Astrocyte (in vitro differentiated cells and primary cell): ENCODE data around the gene AMMECR1. TPM values are rescaled to one million over a fixed set of nuclear protein-coding genes. Genes with fewer than 3 reads are reported as not detected.

ENCODE experiments used
- DNase-seq: peaks from one replicate; pipeline ENCODE4 v3.0.0-alpha.2; 2010; ENCODE audit warnings: low read depth
- FAIRE-seq: peaks from 2 replicates; lab custom pipeline; 2011; peaks lifted over from hg19 to GRCh38; lab: Jason Lieb, UNC
- H2AFZ ChIP-seq: 2 replicates; pipeline ENCODE4 v1.6.0; 2012; ENCODE audit warnings: low read depth, low read length, inconsistent platforms
- H3K27ac ChIP-seq: 2 replicates; pipeline ENCODE4 v1.5.1; 2011; ENCODE audit warnings: low read depth, low read length, inconsistent platforms
- H3K27me3 ChIP-seq: 2 replicates; pipeline ENCODE4 v1.6.0; 2011; ENCODE audit warnings: low read length, inconsistent platforms; ENCODE audit not compliant: insufficient read depth
- H3K36me3 ChIP-seq: 2 replicates; pipeline ENCODE4 v1.5.1; 2011; ENCODE audit warnings: low read length, inconsistent platforms; ENCODE audit not compliant: insufficient read depth
- H3K4me1 ChIP-seq: 2 replicates; pipeline ENCODE4 v1.5.1; 2011; ENCODE audit warnings: low read length, inconsistent platforms; ENCODE audit not compliant: insufficient read depth
- H3K4me2 ChIP-seq: 2 replicates; pipeline ENCODE4 v1.6.0; 2012; ENCODE audit warnings: low read length, inconsistent platforms
- H3K4me3 ChIP-seq: 2 replicates; pipeline ENCODE4 v1.5.1; 2011; ENCODE audit warnings: low read depth, mild to moderate bottlenecking, low read length, inconsistent platforms; ENCODE audit not compliant: insufficient read depth
- H3K79me2 ChIP-seq: 2 replicates; pipeline ENCODE4 v1.6.0; 2012; ENCODE audit warnings: mild to moderate bottlenecking, low read length, inconsistent platforms; ENCODE audit not compliant: insufficient read depth
- H3K9ac ChIP-seq: 2 replicates; pipeline ENCODE4 v1.6.0; 2012; ENCODE audit warnings: mild to moderate bottlenecking, low read length, inconsistent platforms
- H3K9me3 ChIP-seq: 2 replicates; pipeline ENCODE4 v1.5.1; 2012; ENCODE audit warnings: low read depth, mild to moderate bottlenecking, low read length, inconsistent platforms; ENCODE audit not compliant: insufficient read depth
- H4K20me1 ChIP-seq: 2 replicates; pipeline ENCODE4 v1.6.0; 2012; ENCODE audit warnings: low read length, inconsistent platforms; ENCODE audit not compliant: insufficient read depth
- H3K27ac Mint-ChIP-seq: one replicate; pipeline ENCODE4 v1.8.0; 2021; ENCODE audit warnings: mild to moderate bottlenecking, mixed read lengths; ENCODE audit not compliant: unreplicated experiment
- H3K27me3 Mint-ChIP-seq: one replicate; pipeline ENCODE4 v1.8.0; 2021; ENCODE audit warnings: low read depth, mixed read lengths; ENCODE audit not compliant: unreplicated experiment
- H3K36me3 Mint-ChIP-seq: one replicate; pipeline ENCODE4 v1.8.0; 2021; ENCODE audit warnings: low read depth, mixed read lengths; ENCODE audit not compliant: unreplicated experiment
- H3K4me1 Mint-ChIP-seq: one replicate; pipeline ENCODE4 v1.8.0; 2021; ENCODE audit warnings: low read depth, mixed read lengths; ENCODE audit not compliant: unreplicated experiment
- H3K4me3 Mint-ChIP-seq: one replicate; pipeline ENCODE4 v1.8.0; 2021; ENCODE audit warnings: mild to moderate bottlenecking, moderate library complexity, mixed read lengths; ENCODE audit not compliant: unreplicated experiment
- H3K9me3 Mint-ChIP-seq: one replicate; pipeline ENCODE4 v1.8.0; 2021; ENCODE audit warnings: mild to moderate bottlenecking, mixed read lengths; ENCODE audit not compliant: unreplicated experiment
- CTCF ChIP-seq: IDR thresholded peaks from 2 replicates; pipeline ENCODE4 v1.5.1; 2011; ENCODE audit warnings: low read depth, mild to moderate bottlenecking, inconsistent platforms, low read length, moderate library complexity; ENCODE audit not compliant: insufficient read depth
- EZH2 ChIP-seq: IDR thresholded peaks from 2 replicates; pipeline ENCODE4 v1.6.1; 2012; ENCODE audit warnings: mild to moderate bottlenecking, low read length, inconsistent platforms; ENCODE audit not compliant: insufficient read depth
- total RNA-seq: library from RNA; stranded (reverse); gene quantifications from 2 replicates; pipeline ENCODE4 v1.2.1, GENCODE V29; 2021

AMMECR1 gene
- total RNA-seq, 1 donor from 2014 or later: 16.0 TPM

GRCh38 chrX:110286106-110286505 is 31.8 kb downstream of the AMMECR1 start:
- Mint-ChIP-seq H3K4me1 (peaks cover 20% of the 10 kb centered on the region), H3K36me3 (no peaks in the 10 kb centered on the region), H3K27me3 (no peaks in the 10 kb centered on the region), H3K27ac (peak overlapping the region; percentile 98), H3K9me3 (no peaks in the 10 kb centered on the region), H3K4me3 (no peak overlapping the region)
- Histone ChIP-seq H3K27me3 (no peaks in the 10 kb centered on the region), H3K4me2 (peak overlapping the region; percentile 68), H2AFZ (no peak overlapping the region), H3K4me3 (no peak overlapping the region), H4K20me1 (no peaks in the 10 kb centered on the region), H3K9me3 (no peaks in the 10 kb centered on the region), H3K79me2 (peaks cover 42% of the 10 kb centered on the region), H3K27ac (peak overlapping the region; percentile 96), H3K9ac (peak overlapping the region; percentile 67), H3K4me1 (peaks cover 16% of the 10 kb centered on the region), H3K36me3 (no peaks in the 10 kb centered on the region)
- peak; percentile 84 for DNase-seq
- TF ChIP-seq EZH2: no peak
- no peak for TF ChIP-seq CTCF
- peak; percentile 100 for FAIRE-seq

GRCh38 chrX:110284159-110284558 is 33.7 kb downstream of the AMMECR1 start:
- DNase-seq (peak; percentile 85), FAIRE-seq (peak; percentile 100)
- Mint-ChIP-seq H3K4me3 (no peak overlapping the region), H3K36me3 (no peaks in the 10 kb centered on the region), H3K27me3 (no peaks in the 10 kb centered on the region), H3K4me1 (peaks cover 20% of the 10 kb centered on the region), H3K9me3 (no peaks in the 10 kb centered on the region), H3K27ac (peak overlapping the region; percentile 98)
- Histone ChIP-seq H3K36me3 (no peaks in the 10 kb centered on the region), H4K20me1 (no peaks in the 10 kb centered on the region), H2AFZ (no peak overlapping the region), H3K27ac (peak overlapping the region; percentile 96), H3K4me1 (peaks cover 16% of the 10 kb centered on the region), H3K79me2 (peaks cover 54% of the 10 kb centered on the region), H3K4me3 (no peak overlapping the region), H3K27me3 (no peaks in the 10 kb centered on the region), H3K9me3 (no peaks in the 10 kb centered on the region), H3K4me2 (peak overlapping the region; percentile 74), H3K9ac (peak overlapping the region; percentile 77)
- no peak for TF ChIP-seq CTCF
- no peak for TF ChIP-seq EZH2

- Mint-ChIP-seq H3K4me1 (peaks cover 23% of the 10 kb centered on the region), H3K27me3 (no peaks in the 10 kb centered on the region), H3K4me3 (no peak overlapping the region), H3K27ac (peak overlapping the region; percentile 58), H3K36me3 (no peaks in the 10 kb centered on the region), H3K9me3 (no peaks in the 10 kb centered on the region)
- no peaks in the 10 kb centered on the region for H3K27me3 ChIP-seq
- peak overlapping the region; percentile 23 for H3K9ac ChIP-seq
- no peak overlapping the region for H3K4me3 ChIP-seq
- peak; percentile 96 for FAIRE-seq
- no peaks in the 10 kb centered on the region for H4K20me1 ChIP-seq
- H3K9me3 ChIP-seq: no peaks in the 10 kb centered on the region
- DNase-seq: no peak
- H3K27ac ChIP-seq: peak overlapping the region; percentile 96
- H3K4me2 ChIP-seq: no peak overlapping the region
- no peak overlapping the region for H2AFZ ChIP-seq
- no peaks in the 10 kb centered on the region for H3K36me3 ChIP-seq
- no peak for TF ChIP-seq CTCF
- no peak for TF ChIP-seq EZH2
- H3K79me2 ChIP-seq: peaks cover 66% of the 10 kb centered on the region
- peaks cover 16% of the 10 kb centered on the region for H3K4me1 ChIP-seq
These were observed 35.0 kb downstream of the AMMECR1 start for GRCh38 chrX:110282922-110283321.
